ENCODE results near the gene EFNA2. TPM values are rescaled to one million over a fixed set of nuclear protein-coding genes. Genes with fewer than 3 reads are reported as not detected.
"Not testable (repeated sequence)": the region's sequence is repeated elsewhere in the genome, so short reads cannot be mapped to it uniquely, and the experiment has no call there.

The EFNA2 gene
- total RNA-seq, 1 donor from 2014 or later: not detected

GRCh38 chr19:1317274-1318003 is 31.8 kb downstream of the EFNA2 start:
- Mint-ChIP-seq H3K36me3 (ENCODE audit: low read depth) (no peaks in the 10 kb centered on the region), H3K27me3 (peaks cover 28% of the 10 kb centered on the region), H3K27ac (no peak overlapping the region), H3K9me3 (no peaks in the 10 kb centered on the region), H3K4me1 (no peaks in the 10 kb centered on the region), H3K4me3 (no peak overlapping the region)
- DNase-seq (no peak), ATAC-seq (ENCODE audit: low read depth) (no peak)
- intact Hi-C loops (cut with micrococcal nuclease): no loop called here
- CTCF ChIA-PET: no interaction called here
- POLR2A ChIA-PET: interaction anchor here (0.6 kb wide), 1 partner anchor 39 kb away, joined by 3 read pairs; no protein-coding TSS in a partner anchor
- TF ChIP-seq CTCF (IDR thresholded peaks at IDR 0.05): no peak

- H3K27ac Mint-ChIP-seq: no peak overlapping the region
- H3K4me3 Mint-ChIP-seq: no peak overlapping the region
- no peak for TF ChIP-seq CTCF (IDR thresholded peaks at IDR 0.05)
- H3K9me3 Mint-ChIP-seq: no peaks in the 10 kb centered on the region
- H3K27me3 Mint-ChIP-seq: peaks cover 36% of the 10 kb centered on the region
- no peaks in the 10 kb centered on the region for H3K36me3 Mint-ChIP-seq (ENCODE audit: low read depth)
- intact Hi-C loops (cut with micrococcal nuclease): no loop called here
- ChIA-PET CTCF (no interaction called here), POLR2A (no interaction called here)
- no peaks in the 10 kb centered on the region for H3K4me1 Mint-ChIP-seq
- ATAC-seq (ENCODE audit: low read depth): no peak
- DNase-seq: no peak
Measured at GRCh38 chr19:1318678-1319471, 33.2 kb downstream of the EFNA2 start.

GRCh38 chr19:1320282-1320650 is 34.6 kb downstream of the EFNA2 start:
- intact Hi-C loops (cut with micrococcal nuclease); H3K4me1 Mint-ChIP-seq; CTCF ChIA-PET; H3K36me3 Mint-ChIP-seq (ENCODE audit: low read depth); H3K9me3 Mint-ChIP-seq; DNase-seq; H3K27ac Mint-ChIP-seq; POLR2A ChIA-PET; H3K4me3 Mint-ChIP-seq; ATAC-seq (ENCODE audit: low read depth): not testable (repeated sequence)
- peaks cover 42% of the 10 kb centered on the region for H3K27me3 Mint-ChIP-seq

GRCh38 chr19:1321539-1321938 is 35.9 kb downstream of the EFNA2 start:
- TF ChIP-seq CTCF (IDR thresholded peaks at IDR 0.05): no peak
- DNase-seq (no peak), ATAC-seq (ENCODE audit: low read depth) (no peak)
- peaks cover 43% of the 10 kb centered on the region for H3K27me3 Mint-ChIP-seq
- peaks cover 4% of the 10 kb centered on the region for H3K4me1 Mint-ChIP-seq
- intact Hi-C loops (cut with micrococcal nuclease): no loop called here
- CTCF ChIA-PET: no interaction called here
- no peaks in the 10 kb centered on the region for H3K9me3 Mint-ChIP-seq
- POLR2A ChIA-PET: no interaction called here
- H3K4me3 Mint-ChIP-seq: no peak overlapping the region
- H3K27ac Mint-ChIP-seq: no peak overlapping the region
- no peaks in the 10 kb centered on the region for H3K36me3 Mint-ChIP-seq (ENCODE audit: low read depth)

GRCh38 chr19:1322198-1322981 is 36.7 kb downstream of the EFNA2 start:
- POLR2A ChIA-PET: no interaction called here
- Mint-ChIP-seq H3K9me3 (no peaks in the 10 kb centered on the region), H3K27ac (no peak overlapping the region), H3K4me3 (no peak overlapping the region), H3K36me3 (ENCODE audit: low read depth) (no peaks in the 10 kb centered on the region), H3K4me1 (peaks cover 4% of the 10 kb centered on the region), H3K27me3 (peaks cover 40% of the 10 kb centered on the region)
- no peak for TF ChIP-seq CTCF (IDR thresholded peaks at IDR 0.05)
- CTCF ChIA-PET: no interaction called here
- intact Hi-C loops (cut with micrococcal nuclease): no loop called here
- ATAC-seq (ENCODE audit: low read depth): no peak
- no peak for DNase-seq
